Pancreas (tissue), 10 donors: ENCODE results near the gene EDRF1. TPM values are rescaled to one million over a fixed set of nuclear protein-coding genes. Genes with fewer than 3 reads are reported as not detected.
A peak's percentile ranks its signal among the peaks of the same experiment; 100 is the strongest.

Source experiments
- ATAC-seq, 4 donors: fragments of 200-7000 bp; cut with Tn5 transposase; one replicate each; pipeline versions ENCODE4 v1.8.0 to v1.9.1; 2020; ENCODE audit warnings: mild to moderate bottlenecking in 4 of 4, moderate library complexity in 4 of 4
- DNase-seq, 6 donors: peaks; one replicate each; pipeline ENCODE4 v3.0.0-alpha.2; 2020
- FAIRE-seq: peaks from 2 replicates; lab custom pipeline; 2012; peaks lifted over from hg19 to GRCh38; lab: Jason Lieb, UNC
- H3K27ac ChIP-seq, 4 donors: fragments of 200-600 bp; sonication (generic); 1 replicate in 3 of 4; 2 replicates in 1 of 4; pipeline versions ENCODE4 v1.5.0 to v1.8.0; 2020
- H3K27me3 ChIP-seq, 4 donors: fragments of 200-600 bp; one replicate each; pipeline ENCODE4 v1.8.0; 2021
- H3K36me3 ChIP-seq, 3 donors: fragments of 200-600 bp; sonication (generic) in 1 of 3; one replicate each; pipeline versions ENCODE4 v1.5.0 to v1.8.0; 2020 to 2021
- H3K4me1 ChIP-seq, 3 donors: fragments of 200-600 bp; one replicate each; pipeline ENCODE4 v1.8.0; 2021
- H3K4me3 ChIP-seq, 4 donors: fragments of 200-600 bp; sonication (generic) in 2 of 4; one replicate each; pipeline versions ENCODE4 v1.5.0 to v1.8.0; 2020 to 2021
- H3K9me3 ChIP-seq, 4 donors: fragments of 200-600 bp; one replicate each; pipeline ENCODE4 v1.8.0; 2021
- WGBS, 2 donors: extraction: QIAGEN DNeasy Blood & Tissue Kit; methylation state at CpG; one replicate each; pipeline ENCODE4 v1.1.7; 2013; 5-methylcytosine and 5-hydroxymethylcytosine counted together
- intact Hi-C, 3 donors: fragments of 100-400 bp; cut with DNase I; formaldehyde crosslinking; loops; one replicate each; pipeline versions ENCODE4 v1.11.1 to v1.14.2; 2022
- polyA plus RNA-seq, 2 donors: library from polyadenylated mRNA; stranded (reverse); fragments of 200-250 nt; gene quantifications; one replicate each; pipeline ENCODE4 v1.2.3, GENCODE V29; 2013
- total RNA-seq, 6 donors: library from RNA; stranded (reverse); fragmentation: NEBNext Ultra II Directional in 4 of 6; extraction: Animal tissue kit (Norgen Biotek cat#: 25700) in 4 of 6; gene quantifications; one replicate each; pipeline versions ENCODE4 v1.2.1 to v1.2.4, GENCODE V29; 2021 to 2023
- TF ChIP-seq, protein P1 (sequence below), 4 donors: fragments of 200-600 bp; sonication (generic) in 3 of 4; IDR thresholded peaks; one replicate each; pipeline versions ENCODE4 v1.5.0 to v1.8.0; 2021; ENCODE audit warnings: antibody characterized with exemption in 4 of 4
- donor health status: healthy with polysubstance abuse.
- donor health status: DM: no; HTN: no; CAD: no; lungs with moderate emphysema.
- donor health status: DM: no; HTN: no; CAD: no.
- donor health status: control.
- donor health status: control.
- donor health status: Bipolar disorder and iron deficiency.
- donor health status: DM: yes; HTN: yes; CAD: no.
- donor health status: DM: no; HTN: no; CAD: no.
- donor health status: DM: no; HTN: no; CAD: no.
- donor health status: DM: yes; HTN: yes; CAD: no.

Gene EDRF1
- total and polyA plus RNA-seq, 8 donors, result 10.1 to 25.3 (median 17.7) TPM

DNA sequence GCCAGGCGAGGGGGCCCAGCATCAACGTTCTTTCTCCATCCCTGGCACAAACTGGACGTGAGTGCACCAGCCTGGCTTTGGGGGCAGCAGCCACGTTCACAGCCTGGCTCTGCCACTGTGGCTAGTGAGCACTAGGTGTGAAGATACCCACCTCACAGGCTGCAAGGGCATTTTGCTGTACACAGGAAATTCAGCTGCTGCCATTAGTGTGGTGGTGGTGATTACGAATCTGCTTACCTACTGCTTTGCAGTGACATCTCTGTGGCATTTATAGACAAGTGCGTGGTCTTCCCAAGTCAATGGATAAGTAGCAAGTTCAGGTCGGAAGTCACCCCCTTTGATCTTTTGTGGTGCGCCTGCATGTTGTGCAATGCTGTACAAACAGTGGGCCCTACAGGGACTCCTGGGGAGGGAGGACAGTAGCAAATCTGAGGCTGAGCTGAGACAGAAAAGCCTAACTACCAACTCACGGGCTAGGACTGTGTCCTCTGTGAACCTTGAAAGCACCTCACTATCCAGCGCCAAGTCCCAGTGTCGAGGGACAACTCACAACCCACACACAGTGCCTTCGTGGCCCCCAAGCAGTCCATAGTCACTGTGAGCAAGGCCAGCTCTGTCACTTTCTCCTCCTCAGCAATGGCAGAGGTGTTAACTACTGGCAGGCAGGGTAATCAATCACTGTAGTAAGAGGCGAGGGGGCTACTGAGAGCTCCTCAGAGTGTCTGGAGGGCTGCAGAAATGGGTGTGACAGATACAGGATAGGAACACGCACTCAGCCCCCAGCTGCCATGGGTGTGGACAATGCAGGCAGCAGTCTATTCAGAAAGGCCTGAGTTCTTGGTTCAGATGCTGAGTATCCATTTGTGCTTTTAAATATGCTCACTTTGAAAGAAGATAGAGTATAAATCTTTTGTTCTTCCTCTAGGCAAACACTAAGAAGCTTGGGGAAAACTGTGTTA is 73.1 kb downstream of the EDRF1 start:
- FAIRE-seq (no peak), ATAC-seq (no peak), DNase-seq (no peak)
- TF ChIP-seq, protein P1, sequence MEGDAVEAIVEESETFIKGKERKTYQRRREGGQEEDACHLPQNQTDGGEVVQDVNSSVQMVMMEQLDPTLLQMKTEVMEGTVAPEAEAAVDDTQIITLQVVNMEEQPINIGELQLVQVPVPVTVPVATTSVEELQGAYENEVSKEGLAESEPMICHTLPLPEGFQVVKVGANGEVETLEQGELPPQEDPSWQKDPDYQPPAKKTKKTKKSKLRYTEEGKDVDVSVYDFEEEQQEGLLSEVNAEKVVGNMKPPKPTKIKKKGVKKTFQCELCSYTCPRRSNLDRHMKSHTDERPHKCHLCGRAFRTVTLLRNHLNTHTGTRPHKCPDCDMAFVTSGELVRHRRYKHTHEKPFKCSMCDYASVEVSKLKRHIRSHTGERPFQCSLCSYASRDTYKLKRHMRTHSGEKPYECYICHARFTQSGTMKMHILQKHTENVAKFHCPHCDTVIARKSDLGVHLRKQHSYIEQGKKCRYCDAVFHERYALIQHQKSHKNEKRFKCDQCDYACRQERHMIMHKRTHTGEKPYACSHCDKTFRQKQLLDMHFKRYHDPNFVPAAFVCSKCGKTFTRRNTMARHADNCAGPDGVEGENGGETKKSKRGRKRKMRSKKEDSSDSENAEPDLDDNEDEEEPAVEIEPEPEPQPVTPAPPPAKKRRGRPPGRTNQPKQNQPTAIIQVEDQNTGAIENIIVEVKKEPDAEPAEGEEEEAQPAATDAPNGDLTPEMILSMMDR (IDR thresholded peaks at IDR 0.05), result no peak
- H3K27ac ChIP-seq, result no peak overlapping the region
- no peaks in the 10 kb centered on the region for H3K27me3 ChIP-seq
- H3K36me3 ChIP-seq, result peaks cover 0 to 30% (median 4%) of the 10 kb centered on the region in 3 donors
- 89 to 94% methylated on average over 14 of the region's 14 CpGs for WGBS, 2 donors
- H3K9me3 ChIP-seq, result no peaks in the 10 kb centered on the region
- H3K4me1 ChIP-seq, result peaks cover 0 to 3% (median 2%) of the 10 kb centered on the region in 3 donors
- intact Hi-C loops, result no loop called here
- no peak overlapping the region for H3K4me3 ChIP-seq

DNA sequence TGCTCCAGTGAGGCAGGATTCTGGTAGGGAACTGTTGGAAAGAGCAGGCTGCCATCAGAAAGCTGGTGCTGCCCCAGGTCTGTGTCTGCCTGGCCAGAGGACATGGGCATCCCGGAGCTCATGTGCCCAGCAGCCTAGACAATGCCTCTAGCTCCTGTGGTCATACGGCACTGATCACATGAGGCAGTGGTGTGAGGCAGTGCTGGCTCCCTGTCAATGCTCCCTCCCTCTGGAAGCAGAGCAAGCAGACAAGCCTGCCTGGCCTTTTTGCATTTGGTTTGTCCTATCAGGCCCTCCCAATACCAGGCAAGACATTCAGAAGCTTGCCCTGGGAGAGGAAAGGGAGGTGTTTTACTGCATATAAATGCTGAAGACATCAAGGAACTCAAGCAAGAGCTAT is 75.6 kb downstream of the EDRF1 start:
- Histone ChIP-seq H3K4me1 (peaks cover 7 to 15% (median 14%) of the 10 kb centered on the region in 3 donors), H3K27ac (no peak overlapping the region), H3K9me3 (no peaks in the 10 kb centered on the region), H3K4me3 (no peak overlapping the region), H3K27me3 (no peaks in the 10 kb centered on the region), H3K36me3 (peaks cover 0 to 30% (median 0%) of the 10 kb centered on the region in 3 donors)
- intact Hi-C loops, result no loop called here
- 86 to 88% methylated on average over 2 of the region's 2 CpGs for WGBS, 2 donors
- FAIRE-seq, result no peak
- ATAC-seq, result no peak
- TF ChIP-seq, protein P1 (IDR thresholded peaks at IDR 0.05), result no peak
- DNase-seq, result no peak

DNA sequence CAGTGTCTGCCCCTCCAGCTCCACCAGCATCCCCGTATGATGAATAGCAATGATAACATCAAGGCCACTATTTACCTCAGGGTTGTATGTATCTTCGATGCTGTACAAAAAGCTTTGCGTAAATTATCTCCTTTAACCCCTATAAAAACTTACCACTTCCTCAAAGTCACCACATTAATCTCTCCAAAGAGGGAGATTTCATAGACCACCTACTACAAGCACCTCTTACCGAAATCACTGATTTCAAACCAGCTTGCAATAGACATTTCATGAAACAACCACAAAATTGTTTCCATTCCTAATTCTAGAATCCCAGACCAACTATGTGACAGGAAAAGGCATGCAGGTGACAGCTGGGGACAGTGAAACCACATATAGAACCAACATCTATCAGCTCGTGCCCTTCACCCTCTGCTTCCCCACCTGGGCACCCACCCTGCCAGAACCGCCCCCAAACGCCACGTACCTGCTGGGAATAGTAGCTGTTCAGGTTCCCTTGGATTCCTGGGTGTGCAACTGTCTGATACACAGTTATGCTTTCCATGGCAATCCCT is 76.2 kb downstream of the EDRF1 start:
- DNase-seq (no peak), FAIRE-seq (no peak), ATAC-seq (no peak)
- Histone ChIP-seq H3K27me3 (no peaks in the 10 kb centered on the region), H3K9me3 (no peaks in the 10 kb centered on the region), H3K4me3 (no peak overlapping the region), H3K4me1 (peaks cover 7 to 15% (median 14%) of the 10 kb centered on the region in 3 donors), H3K27ac (no peak overlapping the region), H3K36me3 (peaks cover 0 to 30% (median 0%) of the 10 kb centered on the region in 3 donors)
- intact Hi-C loops, result no loop called here
- WGBS, 2 donors, result 79 to 85% methylated on average over 8 of the region's 8 CpGs
- TF ChIP-seq, protein P1 (IDR thresholded peaks at IDR 0.05), result no peak

DNA sequence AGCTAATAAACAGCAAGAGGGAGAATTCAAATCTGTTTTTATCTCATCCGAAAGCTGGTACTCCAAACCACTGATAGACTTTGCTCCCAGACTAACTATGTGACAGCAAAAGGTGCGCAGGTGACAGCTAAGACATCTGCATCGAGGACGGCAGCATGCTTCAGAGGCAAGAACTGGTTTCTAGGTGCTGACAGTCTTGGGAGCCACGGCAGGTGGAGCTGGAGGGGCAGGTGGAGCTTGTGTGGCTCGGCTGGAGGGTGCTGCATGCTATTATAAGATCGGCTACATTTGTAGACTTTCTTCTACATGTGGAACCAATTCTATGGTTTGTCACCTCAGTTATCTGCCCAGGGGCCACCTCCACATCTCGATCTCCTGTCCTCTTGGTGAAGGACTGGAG is 77.9 kb downstream of the EDRF1 start:
- FAIRE-seq (no peak), DNase-seq (peak in 2 of 6 donors; percentile 15 to 41), ATAC-seq (peak; percentile 47 to 81 (median 60))
- TF ChIP-seq, protein P1 (IDR thresholded peaks at IDR 0.05), result no peak
- Histone ChIP-seq H3K27me3 (no peaks in the 10 kb centered on the region), H3K9me3 (no peaks in the 10 kb centered on the region), H3K27ac (peak overlapping the region in 1 of 4 donors; percentile 10), H3K36me3 (peaks cover 0 to 24% (median 0%) of the 10 kb centered on the region in 3 donors), H3K4me3 (no peak overlapping the region), H3K4me1 (peaks cover 7 to 15% (median 14%) of the 10 kb centered on the region in 3 donors)
- 43 to 50% methylated on average over 8 of the region's 8 CpGs for WGBS, 2 donors
- intact Hi-C loops, result no loop called here
